ENCODE data around the gene TMEM221.

TMEM221 gene

DNA sequence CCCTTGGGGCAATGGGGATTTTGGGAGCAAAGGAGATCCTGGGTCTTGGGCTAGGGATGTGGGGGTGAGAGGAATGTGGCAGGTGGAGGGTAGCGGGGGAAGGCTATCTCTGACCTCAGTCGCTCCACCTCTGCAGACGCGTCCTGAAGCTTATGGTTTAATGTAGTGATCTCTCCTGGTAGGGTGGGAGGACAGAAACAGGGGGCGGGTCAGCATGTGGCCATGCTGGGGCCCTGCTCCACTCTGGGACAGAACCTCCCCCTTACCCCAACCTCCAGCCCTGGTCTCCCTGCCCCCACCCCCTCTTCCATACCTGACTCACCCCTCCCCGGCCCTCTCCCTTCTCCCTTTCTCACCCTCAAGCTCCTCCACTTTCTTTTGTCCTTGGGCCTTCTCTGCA is 44.5 kb downstream of the TMEM221 start:
- FAIRE-seq: no peak

DNA sequence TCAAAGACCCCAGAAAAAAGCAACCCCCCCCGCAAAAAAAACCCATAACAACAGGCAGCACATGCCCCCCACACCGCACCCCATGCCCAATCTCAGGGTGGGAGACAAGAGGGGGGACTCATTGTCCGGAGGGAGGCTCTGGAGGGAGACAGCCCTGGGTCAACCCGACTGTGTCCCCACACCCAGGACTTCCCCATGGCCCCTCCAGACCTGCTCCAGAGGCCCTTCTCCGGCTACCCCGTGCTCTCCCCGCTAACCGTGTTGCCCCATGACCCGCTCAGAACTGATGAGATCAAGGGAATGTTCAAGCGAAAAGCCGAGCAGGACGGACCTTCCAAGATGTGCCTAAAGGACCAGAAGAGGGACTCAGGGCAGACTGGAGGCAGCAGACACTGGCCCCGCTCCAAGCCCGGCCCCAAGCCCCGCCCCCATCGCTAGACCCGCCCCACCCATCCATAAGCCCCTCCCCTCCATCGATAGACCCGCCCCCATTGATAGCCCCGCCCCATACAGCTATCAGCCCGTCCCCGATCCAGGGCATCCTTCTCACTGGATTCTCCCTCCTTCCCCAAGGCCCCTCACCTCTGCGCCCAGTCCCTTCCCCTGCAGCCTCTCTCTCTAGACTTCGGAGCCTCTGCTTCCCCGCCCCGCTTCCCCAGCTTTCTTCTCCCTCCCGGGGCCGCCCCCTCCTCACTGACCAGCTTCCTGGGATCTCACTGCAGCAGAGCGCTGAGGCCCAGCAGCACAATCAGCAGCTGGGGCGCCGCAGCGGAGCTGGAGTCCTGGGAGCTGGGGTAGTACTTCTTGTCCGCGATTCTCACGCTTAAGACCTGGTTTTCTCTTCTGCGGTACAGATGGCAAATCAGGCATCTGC is 45.2 kb downstream of the TMEM221 start:
- no peak for FAIRE-seq

DNA sequence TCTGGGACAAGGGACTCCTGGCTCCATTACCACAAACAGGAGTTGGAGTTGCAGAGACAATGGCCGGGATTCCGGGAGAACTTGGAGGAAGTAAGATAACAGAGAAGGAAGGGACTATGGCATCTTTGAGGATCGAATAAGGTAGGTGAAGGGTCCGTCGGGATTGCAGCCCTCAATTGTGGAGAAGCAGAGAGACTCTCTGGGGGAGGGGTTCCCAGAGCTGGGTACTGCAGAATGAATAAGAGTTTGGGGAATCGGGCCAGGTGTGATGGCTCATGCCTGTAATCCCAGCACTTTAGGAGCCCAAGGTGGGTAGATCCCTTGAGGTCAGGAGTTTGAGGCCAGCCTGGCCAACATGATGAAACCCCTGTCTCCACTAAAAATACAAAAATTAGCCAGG is 46.8 kb downstream of the TMEM221 start:
- no peak for FAIRE-seq

DNA sequence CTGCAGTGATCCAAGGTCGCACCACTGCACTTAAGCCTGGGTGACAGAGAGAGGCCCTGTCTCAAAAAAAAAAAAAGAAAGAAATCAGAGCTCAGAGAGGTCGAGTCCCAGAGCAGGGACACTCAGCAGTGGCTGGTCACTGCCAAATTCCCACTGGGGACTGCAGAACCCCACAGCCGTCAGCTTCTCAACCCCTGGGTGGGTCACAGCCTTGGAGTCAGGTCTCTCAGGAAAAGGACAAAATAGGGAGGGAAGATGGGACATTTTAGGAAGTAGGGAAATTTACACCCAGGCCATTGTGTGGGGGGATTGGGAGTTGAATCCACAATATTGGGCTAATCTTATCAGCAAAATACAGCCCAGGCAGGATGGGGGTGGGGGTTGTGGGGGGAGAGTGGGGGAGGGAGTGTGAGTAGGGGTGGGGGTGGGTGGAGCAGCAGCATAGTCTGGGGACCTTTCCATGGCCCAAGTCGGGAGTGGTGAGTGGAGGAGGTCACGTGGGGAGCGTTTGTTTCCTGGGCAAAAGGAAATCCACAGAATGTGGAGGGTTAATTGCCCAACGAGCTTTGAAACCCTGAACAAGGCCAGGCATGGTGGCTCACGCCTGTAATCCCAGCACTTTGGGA is 49.5 kb downstream of the TMEM221 start:
- no peak for FAIRE-seq

DNA sequence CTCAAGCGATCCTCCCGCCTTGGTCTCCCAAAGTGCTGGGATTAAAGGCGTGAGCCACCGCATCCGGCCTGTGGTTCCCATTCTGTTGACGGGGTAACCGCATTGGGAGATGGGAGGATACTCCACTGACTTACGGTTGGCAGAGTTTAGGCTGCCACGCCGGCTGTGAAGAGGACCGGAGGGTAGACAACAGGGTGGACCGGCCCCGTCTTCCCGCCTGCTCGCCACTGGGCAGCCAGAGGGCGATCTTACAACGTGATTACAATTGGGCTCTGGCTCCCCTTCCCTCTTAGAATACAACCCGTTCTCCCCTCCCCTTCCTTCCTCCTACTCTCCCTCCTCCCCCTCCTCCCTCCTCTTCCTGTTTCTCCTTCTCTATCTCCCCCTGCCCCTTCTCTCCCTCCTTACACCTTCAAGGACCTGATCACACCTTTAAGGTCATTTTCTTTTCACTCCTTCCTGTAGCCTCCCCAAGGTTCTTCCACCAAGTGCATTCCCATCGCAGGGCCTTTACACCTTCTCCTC is 53.5 kb downstream of the TMEM221 start:
- FAIRE-seq: no peak

DNA sequence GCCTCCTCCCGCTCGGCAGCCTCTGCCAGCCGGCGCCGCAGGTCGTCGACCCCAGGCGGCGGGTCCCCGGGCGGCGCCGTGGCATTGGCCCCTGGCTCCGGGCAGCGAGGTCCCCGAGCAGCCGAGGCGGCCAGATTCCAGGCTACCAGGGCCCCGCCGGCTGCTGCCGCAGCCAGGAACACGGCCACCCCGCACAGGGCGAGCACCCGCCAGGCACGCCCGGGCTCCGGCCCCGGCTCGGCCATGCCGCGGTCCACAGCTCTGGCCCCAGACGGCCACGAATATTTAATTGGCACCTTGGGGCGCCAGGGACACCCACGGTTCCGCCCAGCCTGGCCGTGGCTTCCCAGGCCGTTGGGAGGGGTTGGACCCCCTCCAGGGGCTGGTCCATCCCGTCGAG is 54.6 kb downstream of the TMEM221 start, which contains the start of gene CCDC194:
TSS of gene CCDC194 (minus strand) at position 283 of the 400 bp plus-strand sequence. CDS start at position 245, 38 bp downstream.
- FAIRE-seq: no peak

DNA sequence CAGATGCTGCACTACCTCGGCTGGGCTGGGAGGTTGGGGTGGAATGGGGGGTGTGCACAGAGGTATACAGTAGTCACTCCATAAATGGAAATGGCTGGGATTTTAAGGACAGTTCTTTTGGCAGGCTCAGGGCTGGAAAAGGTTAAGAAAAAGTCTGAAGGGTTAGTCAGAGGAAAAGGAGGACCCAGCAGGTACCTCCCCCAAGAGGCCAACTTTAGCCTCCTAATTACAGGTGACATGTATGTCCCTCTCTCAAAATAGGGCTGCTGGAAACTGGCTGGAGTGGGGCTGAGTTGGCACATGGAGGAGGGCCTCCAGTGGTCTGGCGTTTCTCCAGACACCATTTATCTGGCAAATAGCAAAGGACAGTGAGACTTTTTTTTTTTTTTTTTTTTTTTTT is 55.5 kb downstream of the TMEM221 start:
- FAIRE-seq: no peak

DNA sequence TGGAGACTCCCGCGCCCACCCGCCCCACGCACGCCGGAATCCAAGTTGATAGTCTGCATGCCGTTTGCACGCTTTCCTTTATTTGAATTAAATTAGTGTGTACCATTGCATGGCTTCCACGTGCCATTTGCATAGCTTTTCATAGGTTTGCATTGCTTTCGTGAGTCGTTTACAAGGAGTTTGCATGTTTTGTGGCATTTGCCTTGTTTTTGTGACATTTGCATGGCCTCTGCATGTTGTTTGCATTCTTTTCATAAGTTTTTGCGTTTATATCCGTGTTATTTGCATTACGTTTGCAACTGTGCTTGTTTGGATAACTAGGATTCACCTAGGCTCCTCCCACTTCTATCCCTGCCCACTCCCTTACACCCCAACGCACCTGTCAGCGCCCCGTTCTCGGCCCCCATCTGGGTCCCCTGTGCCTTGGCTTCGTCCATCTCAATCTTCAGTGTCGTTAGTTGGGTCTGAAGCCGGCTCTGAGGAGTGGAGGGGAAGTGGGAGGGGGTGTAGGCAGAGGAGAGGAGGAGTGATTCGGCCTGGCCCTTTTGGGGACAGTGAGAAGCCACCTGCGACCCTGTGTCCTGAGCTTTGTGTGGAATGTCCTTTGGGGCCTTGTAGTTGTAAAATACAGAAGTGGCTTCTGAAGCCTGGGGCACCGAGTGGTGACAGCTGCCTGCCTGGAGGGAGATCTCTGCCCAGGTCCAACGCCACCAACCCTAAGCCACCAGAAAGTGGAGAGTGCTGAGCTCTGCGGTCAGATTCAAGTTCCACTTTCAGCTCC is 56.9 kb downstream of the TMEM221 start:
- FAIRE-seq: no peak

DNA sequence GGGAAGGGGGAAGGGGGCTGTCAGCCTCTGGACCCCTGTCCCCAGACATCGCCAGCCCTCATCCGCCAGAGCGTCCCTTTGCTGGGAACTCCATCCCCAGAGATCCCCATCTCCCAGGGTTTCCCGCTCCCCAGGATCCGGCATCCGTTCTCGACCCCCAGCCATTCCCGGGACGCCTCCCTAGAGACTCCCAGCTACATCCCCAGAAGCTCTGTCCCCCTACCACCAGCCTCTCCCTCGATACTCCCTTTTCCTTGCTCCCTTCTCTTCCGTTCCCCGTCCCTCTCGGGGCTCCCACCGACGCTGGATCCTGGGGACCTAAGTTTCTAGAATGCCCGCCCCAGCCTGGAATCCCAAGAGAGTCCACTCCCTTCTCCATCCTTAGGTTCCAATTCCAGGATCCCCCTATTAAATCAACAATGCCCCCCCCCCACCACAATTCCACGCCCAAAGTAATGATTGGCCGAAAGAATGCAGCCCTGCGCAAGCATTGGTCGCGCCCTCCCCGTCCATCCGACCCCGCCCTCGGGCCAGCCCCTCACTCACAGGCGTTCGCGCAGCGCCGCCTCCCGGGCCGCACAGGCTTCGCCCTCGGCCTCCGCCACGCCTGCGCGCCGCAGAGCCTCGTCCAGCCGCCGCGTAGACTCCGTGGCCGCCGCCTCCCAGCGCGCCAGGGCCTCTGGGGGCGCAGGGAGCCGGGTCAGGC is 57.6 kb downstream of the TMEM221 start:
- FAIRE-seq: no peak

DNA sequence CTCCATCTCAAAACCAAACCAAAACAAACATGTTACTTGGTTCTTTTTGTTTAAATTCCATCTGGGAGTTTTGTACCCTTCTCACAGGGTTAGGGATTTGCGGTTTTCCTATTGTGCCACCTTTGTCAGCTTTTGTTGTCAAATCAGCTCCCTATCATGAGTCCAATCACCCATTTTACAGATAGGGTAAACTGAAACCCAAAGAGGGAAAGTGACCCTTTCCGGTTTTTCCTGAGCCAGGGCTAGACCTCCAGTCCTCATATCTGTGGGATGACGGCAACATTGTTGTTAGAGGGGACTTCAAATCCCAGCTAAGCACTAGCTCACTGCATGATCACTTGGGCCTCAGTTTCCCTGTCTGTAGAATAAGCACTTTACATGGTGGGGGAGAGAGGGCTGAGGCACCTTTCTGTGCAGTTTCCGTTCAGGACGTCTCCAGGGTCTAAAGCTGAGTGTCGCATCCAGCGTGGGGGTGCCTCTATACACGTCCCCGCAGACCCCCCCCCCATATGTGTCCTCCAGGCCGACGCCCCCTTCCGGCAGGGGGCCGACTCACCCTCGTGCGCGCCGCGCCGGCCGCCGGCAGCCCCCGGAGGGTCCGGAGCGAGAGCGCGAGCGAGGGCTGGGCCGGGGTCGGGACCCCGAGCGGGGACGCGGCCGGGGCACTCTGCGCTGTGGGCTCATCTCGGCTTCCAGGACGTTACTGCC is 58.4 kb downstream of the TMEM221 start:
- FAIRE-seq: no peak

DNA sequence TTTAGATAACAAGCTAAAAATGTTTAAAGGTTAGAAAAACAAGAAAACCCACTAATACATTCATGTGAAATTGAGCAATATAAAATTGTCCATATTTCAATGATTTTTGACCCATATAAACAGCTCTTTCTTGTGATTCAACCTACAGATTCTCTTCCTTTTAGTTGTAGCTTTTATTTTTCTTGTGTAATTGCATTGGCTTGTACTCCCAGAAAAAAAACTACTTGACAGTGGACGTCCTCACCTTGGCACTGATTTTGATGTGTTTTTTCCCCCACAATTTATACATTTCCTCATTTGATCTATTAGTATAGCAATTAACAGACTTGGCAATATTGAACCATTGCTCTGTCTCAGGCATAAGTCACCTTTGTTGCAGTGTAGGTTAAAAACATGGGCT is 59.2 kb downstream of the TMEM221 start:
- FAIRE-seq: no peak

DNA sequence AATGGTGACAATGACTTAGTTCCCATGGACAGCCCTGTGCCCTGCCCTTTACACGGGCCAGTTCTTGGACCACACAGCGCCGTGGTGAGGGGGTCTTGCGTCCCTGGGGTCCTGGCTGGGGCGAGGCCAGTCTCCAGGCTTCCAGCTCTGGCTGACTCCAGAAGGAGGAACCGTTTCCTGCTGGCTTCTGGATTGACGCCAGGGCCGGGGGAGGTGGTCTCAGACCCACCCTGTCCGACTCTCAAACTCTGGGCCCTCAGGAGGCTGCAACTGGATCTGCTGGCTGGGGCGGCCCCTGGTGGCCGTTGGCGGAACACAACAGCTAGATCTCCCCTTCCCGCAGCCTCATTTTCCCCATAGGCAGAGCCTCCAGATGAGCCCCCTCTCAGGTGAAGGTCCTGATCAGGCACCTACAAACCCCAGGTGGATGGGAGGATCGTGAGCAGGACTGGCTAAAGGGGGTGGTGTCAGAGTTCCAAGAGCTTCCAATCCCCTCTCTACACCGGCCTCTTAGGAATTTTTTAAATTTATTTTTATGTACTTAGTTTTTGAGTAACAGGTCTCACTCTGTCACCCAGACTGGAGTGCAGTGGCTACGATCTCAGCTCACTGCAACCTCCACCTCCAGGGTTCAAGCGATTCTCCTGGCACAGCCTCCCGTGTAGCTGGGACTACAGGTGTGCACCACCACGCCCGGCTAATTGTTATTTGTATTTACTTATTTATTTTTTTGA is 62.4 kb downstream of the TMEM221 start:
- no peak for FAIRE-seq

All from islet of Langerhans (tissue), 1 donor.